DMS53 (cell line): ENCODE results near the gene SEC14L1.
A peak's percentile ranks its signal among the peaks of the same experiment; 100 is the strongest.

Experiments used
- DNase-seq: peaks from one replicate; lab custom pipeline; 2025; lab: John Stamatoyannopoulos, UW

SEC14L1 gene

GRCh38 chr17:77214328-77214727 lies 73.6 kb downstream of the SEC14L1 start:
- no peak for DNase-seq

- peak; percentile 59 for DNase-seq
These were observed 74.0 kb downstream of the SEC14L1 start for GRCh38 chr17:77214743-77215142.

- no peak for DNase-seq
These were observed 74.5 kb downstream of the SEC14L1 start for GRCh38 chr17:77215281-77215680.

GRCh38 chr17:77216486-77216885 lies 75.7 kb downstream of the SEC14L1 start:
- DNase-seq: no peak

GRCh38 chr17:77217123-77217522 lies 76.4 kb downstream of the SEC14L1 start:
- DNase-seq: no peak

- no peak for DNase-seq
These were observed 76.8 kb downstream of the SEC14L1 start for GRCh38 chr17:77217566-77217965.

- DNase-seq: no peak
These were observed 78.1 kb downstream of the SEC14L1 start for GRCh38 chr17:77218902-77219301.

GRCh38 chr17:77222356-77222755 lies 81.6 kb downstream of the SEC14L1 start:
- no peak for DNase-seq

GRCh38 chr17:77223642-77224420 lies 83.1 kb downstream of the SEC14L1 start:
- no peak for DNase-seq

- no peak for DNase-seq
These were observed 84.5 kb downstream of the SEC14L1 start for GRCh38 chr17:77225265-77225664.

GRCh38 chr17:77227461-77228240 lies 86.9 kb downstream of the SEC14L1 start:
- no peak for DNase-seq

- peak; percentile 52 for DNase-seq
These were observed 87.5 kb downstream of the SEC14L1 start for GRCh38 chr17:77228241-77228752.

GRCh38 chr17:77228816-77229215 lies 88.0 kb downstream of the SEC14L1 start:
- DNase-seq: no peak

GRCh38 chr17:77229786-77230435 lies 89.1 kb downstream of the SEC14L1 start:
- DNase-seq: no peak

GRCh38 chr17:77230436-77230830 lies 89.7 kb downstream of the SEC14L1 start:
- DNase-seq: no peak

GRCh38 chr17:77231076-77231871 lies 90.5 kb downstream of the SEC14L1 start:
- no peak for DNase-seq

- DNase-seq: no peak
These were observed 92.4 kb downstream of the SEC14L1 start for GRCh38 chr17:77233127-77233526.

- peak; percentile 73 for DNase-seq
These were observed 93.0 kb downstream of the SEC14L1 start for GRCh38 chr17:77233635-77234334.

- no peak for DNase-seq
These were observed 93.9 kb downstream of the SEC14L1 start for GRCh38 chr17:77234695-77235094.

- no peak for DNase-seq
These were observed 94.7 kb downstream of the SEC14L1 start for GRCh38 chr17:77235370-77235941.
